Sigmoid colon (tissue), 4 donors: ENCODE measurements around the gene GDPD3.

Source experiments
- POLR2A ChIP-seq, 2 donors: fragments of 450-650 bp; IDR thresholded peaks; one replicate each; pipeline ENCODE4 v1.6.1; 2016; ENCODE audit warnings: antibody characterized with exemption in 2 of 2, mild to moderate bottlenecking in 2 of 2, moderate library complexity in 2 of 2
- POLR2AphosphoS5 ChIP-seq, 4 donors: sonication (generic); formaldehyde crosslinking; IDR thresholded peaks; one replicate each; pipeline ENCODE4 v1.6.1; 2017; ENCODE audit warnings: antibody characterized with exemption in 4 of 4

DNA sequence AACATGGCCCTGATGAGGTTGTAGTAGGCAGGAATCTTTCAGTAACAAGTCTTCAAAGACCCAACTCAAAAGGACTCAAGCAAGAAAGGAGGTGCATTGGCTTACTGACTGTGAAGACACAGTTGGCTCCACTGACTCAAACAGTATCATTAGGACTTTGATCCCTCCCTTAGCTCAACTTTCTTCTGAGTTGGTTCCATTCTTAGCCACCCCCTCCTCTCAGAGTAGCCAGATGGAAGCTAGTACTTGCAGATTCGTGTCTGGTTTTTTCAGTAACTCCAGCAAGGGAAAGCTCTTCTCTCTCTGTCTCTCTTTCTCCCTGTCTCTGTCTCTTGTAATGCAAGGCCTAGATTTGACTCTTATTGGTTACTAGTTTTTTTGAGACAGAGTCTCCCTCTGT, 14.7 kb upstream of the GDPD3 start:
- TF ChIP-seq POLR2A (IDR thresholded peaks at IDR 0.05) = no peak
- TF ChIP-seq POLR2AphosphoS5 (IDR thresholded peaks at IDR 0.05) = no peak
